Bone marrow (tissue), 2 donors: ENCODE data around the gene XRCC2.

Experiments
- DNase-seq, 2 donors: peaks; one replicate each; lab custom pipeline; 2025; lab: John Stamatoyannopoulos, UW

Gene XRCC2

DNA sequence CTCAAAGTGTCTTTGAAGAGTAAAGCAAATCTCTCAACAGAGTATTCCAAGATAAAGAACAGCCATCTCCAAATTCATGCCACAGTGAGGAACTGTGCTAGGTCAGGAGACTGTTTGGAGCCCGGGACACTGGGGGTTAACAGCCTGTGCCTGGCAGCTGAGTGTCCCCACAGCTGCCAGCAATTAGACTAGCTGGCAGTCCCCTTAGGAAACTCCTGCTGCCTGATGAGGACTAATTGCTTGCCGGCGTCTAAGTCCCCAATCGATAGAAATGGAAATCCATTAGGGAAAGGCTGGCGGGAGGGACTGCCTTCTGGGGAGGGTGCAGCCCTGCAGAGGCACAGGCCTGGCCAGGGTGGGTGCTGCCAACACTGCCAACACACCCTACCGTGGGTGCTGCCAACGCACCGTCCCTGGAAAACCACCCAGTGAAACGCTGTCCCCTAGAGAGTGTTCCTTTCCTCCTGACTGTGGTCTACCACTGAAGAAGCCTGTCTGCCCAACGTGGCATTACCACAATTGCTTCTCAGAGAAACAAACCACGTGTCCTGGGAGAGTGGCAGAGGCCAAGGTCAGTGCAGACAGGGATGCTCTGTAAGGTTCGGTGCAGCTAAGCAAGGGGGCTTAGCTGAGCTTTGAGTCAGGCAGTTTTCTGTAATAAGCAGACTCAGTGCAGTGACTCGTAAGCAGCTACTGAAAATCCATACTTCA lies 60.8 kb downstream of the XRCC2 start:
- no peak for DNase-seq

DNA sequence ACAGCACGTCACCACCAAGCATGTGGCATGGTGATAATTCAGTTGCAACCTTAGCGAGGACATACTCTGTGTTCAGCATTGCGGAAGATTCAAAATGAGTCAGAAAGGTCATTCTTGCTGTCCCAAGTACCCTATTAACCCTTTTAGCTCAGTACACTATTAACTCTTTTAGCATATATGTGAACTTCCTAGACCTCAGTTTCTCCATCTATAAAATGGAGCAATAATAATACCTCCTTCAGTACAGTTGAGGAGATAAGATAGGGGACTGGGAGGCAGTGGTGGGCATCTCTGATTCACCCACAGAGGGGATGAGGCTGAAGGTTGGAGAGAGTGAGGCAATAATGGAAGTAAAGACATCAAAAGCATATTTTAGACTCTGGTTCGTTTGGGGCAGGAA lies 67.3 kb downstream of the XRCC2 start:
- DNase-seq = no peak

DNA sequence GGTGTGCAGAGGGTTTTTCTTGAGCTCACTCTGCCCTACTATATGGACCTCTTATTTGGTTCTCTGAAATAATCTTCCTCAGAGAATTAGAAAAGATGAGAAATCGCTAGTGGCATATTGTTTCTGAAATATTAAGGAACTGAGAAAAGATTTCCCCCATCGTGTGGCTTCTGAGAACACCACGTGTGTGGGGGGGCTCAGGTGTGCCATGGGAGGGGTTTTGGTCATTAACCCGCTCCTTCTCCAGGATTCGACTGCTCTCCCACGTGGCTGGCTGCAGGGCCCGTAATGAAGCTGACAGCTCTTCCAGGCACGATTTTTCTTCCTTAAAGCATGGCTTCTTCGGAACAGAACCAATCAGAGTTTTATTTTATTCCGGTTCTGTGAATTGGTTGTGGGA lies 67.7 kb downstream of the XRCC2 start:
- no peak for DNase-seq

DNA sequence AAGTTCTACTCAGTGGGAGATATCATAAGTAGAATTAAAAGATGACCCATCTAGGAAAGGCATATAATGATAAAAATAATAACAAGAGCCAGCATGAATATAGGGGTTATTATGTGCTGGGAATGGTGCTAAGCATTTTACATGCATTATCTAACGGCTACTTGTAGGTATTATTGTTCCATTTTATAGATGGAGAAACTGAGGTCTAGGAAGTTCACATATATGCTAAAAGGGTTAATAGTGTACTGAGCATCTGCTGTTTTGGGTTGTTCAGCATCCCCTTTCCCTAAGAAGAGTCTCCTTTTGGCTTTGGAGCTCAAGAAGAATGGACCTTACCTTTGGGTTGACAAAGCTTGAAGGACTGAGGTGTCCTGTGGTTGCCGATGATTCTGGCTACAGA lies 68.9 kb downstream of the XRCC2 start:
- DNase-seq = no peak

DNA sequence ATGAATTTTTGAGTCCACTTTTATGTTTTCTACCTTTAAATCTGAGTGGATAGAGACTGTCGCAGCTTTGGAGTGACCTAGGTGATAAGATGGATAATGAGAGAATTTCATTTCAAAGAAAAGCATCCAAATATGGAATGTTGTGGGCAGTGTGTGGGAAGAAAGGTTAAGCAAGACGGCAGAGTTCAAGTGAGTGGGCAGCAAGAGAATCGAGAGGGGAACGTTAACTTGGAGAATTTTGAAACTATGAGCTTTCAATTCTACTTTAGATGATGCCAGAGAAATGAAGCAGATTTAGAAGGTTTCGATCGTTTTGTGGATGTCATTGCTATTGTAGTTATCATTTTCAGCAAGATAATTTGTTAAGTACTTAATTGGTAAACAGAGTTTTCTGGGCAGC lies 73.0 kb downstream of the XRCC2 start:
- DNase-seq = no peak

DNA sequence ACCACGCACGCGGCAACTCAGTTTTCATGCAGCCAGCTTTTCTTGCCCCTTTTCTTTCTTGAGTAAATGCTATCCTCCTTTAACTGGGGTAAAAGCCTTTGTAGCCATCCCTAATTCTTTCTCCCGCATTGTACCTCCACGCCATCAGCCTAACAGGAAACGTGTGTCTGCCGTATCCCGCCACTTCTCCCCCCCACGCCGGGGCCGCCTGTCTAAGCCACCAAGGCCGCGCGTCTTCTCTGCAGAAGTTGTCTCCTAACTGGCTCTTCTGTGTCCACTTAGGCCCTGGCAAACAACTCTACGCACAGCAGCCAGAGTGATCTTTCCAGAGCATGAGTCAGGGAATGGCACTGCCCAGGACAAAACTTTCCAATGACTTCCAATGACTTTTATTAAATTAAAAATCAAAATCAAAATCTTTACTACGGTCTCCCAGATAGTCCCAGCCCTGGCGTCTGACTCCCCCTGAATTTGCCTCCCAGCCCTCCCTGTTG lies 74.6 kb downstream of the XRCC2 start:
- no peak for DNase-seq

DNA sequence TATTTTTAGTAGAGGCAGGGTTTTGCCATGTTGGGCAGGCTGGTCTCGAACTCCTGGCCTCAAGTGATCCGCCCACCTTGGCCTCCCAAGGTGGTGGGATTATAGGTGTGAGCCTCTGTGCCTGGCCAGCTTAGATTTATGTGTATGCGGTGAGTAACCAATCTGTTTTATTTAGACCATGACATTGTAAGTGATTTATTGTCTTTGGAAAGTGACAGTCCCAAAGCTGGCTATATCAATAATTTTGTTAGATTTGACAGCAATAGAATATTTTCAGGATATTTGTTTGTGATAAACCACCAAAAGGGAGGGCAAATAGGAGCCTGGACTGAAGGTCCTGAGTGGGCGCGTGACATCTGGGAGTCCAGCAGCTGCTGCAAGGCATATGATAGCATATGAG lies 75.7 kb downstream of the XRCC2 start:
- no peak for DNase-seq

DNA sequence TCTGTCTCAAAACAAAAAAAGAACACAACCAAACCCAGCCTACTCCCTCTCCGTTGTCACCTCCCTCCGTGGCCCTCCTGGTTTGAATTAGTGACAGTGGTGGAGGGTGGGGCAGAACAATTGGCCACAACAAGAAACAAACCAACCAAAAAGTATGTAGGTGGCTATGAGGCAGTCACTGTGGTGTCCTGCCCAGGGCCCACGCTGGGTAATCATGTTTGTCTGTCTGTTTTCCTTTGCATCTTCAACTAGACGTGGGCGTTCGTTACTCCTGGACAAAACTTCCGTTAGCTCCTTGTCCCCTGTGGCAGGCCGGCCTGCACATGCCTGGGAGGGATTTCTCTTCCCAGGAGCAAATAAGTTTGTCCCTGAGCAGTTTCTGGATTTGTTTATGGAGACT lies 78.4 kb downstream of the XRCC2 start:
- DNase-seq = no peak

DNA sequence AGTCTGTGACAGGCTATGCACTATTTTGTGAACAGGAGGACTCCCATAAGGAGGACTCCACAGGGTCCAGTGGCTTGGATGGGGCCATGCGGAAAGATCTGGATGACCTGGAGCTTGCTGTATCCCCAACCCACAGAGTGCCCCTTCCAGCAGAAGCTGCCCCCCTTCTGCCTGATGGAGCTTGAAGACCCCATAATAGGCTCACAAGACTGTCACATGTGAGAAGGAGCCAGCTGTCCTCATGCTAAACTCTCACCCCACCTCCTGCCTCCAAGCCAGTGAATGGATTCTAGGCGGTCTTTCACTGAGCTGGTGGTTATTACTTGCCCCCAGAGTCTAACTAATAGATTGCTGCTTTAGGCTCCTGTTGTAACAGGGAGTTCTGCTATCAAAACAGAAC lies 79.1 kb downstream of the XRCC2 start:
- no peak for DNase-seq
